ENCODE results near the gene PKD1L1.

DNA sequence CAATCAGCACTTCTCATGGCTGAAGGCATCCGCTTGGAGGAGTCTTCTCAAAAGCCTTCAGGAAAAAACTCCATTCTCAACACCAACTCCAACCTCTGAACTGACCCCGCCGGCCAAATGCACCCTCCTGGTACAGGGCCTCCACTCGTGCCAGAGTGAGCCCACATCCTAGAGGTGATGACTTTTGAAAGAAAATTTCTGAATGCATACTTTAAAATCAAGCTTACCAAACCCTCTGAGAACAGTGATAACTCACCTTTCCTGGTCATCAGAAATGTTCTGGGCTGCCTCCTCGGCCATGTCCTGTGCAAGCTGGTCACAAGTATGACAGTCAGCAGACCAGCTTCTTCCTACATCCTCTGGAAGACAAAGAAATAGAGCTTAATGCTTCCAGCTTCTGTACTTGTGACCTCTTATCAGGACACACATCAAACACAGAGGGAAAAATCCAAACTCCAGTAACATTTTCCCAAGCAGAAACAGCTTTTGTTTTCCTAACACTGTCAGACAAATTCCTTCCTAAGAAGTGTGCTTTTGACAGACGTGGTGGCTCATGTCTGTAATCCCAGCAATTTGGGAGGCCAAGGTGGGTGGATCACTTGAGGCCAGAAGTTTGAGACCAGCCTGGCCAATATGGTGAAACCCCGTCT, at the start of gene PKD1L1:
- TF ChIP-seq, protein P1, sequence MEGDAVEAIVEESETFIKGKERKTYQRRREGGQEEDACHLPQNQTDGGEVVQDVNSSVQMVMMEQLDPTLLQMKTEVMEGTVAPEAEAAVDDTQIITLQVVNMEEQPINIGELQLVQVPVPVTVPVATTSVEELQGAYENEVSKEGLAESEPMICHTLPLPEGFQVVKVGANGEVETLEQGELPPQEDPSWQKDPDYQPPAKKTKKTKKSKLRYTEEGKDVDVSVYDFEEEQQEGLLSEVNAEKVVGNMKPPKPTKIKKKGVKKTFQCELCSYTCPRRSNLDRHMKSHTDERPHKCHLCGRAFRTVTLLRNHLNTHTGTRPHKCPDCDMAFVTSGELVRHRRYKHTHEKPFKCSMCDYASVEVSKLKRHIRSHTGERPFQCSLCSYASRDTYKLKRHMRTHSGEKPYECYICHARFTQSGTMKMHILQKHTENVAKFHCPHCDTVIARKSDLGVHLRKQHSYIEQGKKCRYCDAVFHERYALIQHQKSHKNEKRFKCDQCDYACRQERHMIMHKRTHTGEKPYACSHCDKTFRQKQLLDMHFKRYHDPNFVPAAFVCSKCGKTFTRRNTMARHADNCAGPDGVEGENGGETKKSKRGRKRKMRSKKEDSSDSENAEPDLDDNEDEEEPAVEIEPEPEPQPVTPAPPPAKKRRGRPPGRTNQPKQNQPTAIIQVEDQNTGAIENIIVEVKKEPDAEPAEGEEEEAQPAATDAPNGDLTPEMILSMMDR (IDR thresholded peaks at IDR 0.05), result no peak
- TF ChIP-seq POLR2A (IDR thresholded peaks at IDR 0.05), result no peak

Data from heart left ventricle (tissue), 13 donors.